ENCODE data around the gene WDR62.
A peak's percentile ranks its signal among the peaks of the same experiment; 100 is the strongest.

The WDR62 gene

GRCh38 chr19:36081894-36082293 is 27.2 kb downstream of the WDR62 start:
- no peak overlapping the region for H3K4me3 ChIP-seq (ENCODE audit: control insufficient read depth, low read depth, low read length)
- DNase-seq (ENCODE audit: low read depth) = peak; percentile 58
- no peak for TF ChIP-seq CTCF (conservative IDR thresholded peaks at IDR 0.05; ENCODE audit: control insufficient read depth, insufficient read depth, low read depth, low read length)

- no peak for DNase-seq (ENCODE audit: low read depth)
- H3K4me3 ChIP-seq (ENCODE audit: control insufficient read depth, low read depth, low read length) = no peak overlapping the region
- no peak for TF ChIP-seq CTCF (conservative IDR thresholded peaks at IDR 0.05; ENCODE audit: control insufficient read depth, insufficient read depth, low read depth, low read length)
Observed at GRCh38 chr19:36082916-36083315, 28.2 kb downstream of the WDR62 start.

GRCh38 chr19:36084231-36085009 is 29.7 kb downstream of the WDR62 start:
- DNase-seq (ENCODE audit: low read depth) = no peak
- no peak overlapping the region for H3K4me3 ChIP-seq (ENCODE audit: control insufficient read depth, low read depth, low read length)
- TF ChIP-seq CTCF (conservative IDR thresholded peaks at IDR 0.05; ENCODE audit: control insufficient read depth, insufficient read depth, low read depth, low read length) = no peak

GRCh38 chr19:36086326-36086725 is 31.6 kb downstream of the WDR62 start:
- no peak for TF ChIP-seq CTCF (conservative IDR thresholded peaks at IDR 0.05; ENCODE audit: control insufficient read depth, insufficient read depth, low read depth, low read length)
- no peak overlapping the region for H3K4me3 ChIP-seq (ENCODE audit: control insufficient read depth, low read depth, low read length)
- DNase-seq (ENCODE audit: low read depth) = no peak

- no peak overlapping the region for H3K4me3 ChIP-seq (ENCODE audit: control insufficient read depth, low read depth, low read length)
- no peak for TF ChIP-seq CTCF (conservative IDR thresholded peaks at IDR 0.05; ENCODE audit: control insufficient read depth, insufficient read depth, low read depth, low read length)
- no peak for DNase-seq (ENCODE audit: low read depth)
Observed at GRCh38 chr19:36089847-36090246, 35.1 kb downstream of the WDR62 start.

- DNase-seq (ENCODE audit: low read depth) = no peak
- no peak overlapping the region for H3K4me3 ChIP-seq (ENCODE audit: control insufficient read depth, low read depth, low read length)
- no peak for TF ChIP-seq CTCF (conservative IDR thresholded peaks at IDR 0.05; ENCODE audit: control insufficient read depth, insufficient read depth, low read depth, low read length)
Observed at GRCh38 chr19:36090910-36091695, 36.4 kb downstream of the WDR62 start.

Data from fibroblast of mammary gland (primary cell).